ENCODE measurements around the gene PSMB10.

DNA sequence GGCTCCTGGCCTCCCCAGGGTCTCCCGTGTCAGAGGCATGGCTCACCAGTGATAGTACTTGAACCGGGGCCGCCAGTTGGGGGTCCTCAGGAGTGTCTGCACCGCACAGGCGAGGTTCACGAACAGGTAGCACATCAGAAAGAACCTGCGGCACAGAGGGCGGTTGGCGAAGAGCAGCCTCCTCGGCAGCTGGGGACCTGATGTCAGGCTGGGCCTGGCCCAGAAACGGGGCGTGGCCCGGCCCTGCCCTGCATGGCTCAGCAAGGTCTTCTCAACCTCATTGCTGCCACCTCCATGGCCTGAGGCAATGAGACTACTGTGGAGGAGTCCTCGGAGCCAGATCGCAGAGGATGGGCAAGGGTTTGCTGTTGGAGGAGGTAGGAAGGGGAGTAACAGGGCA is 11.4 kb upstream of the PSMB10 start:
- TF ChIP-seq, protein P1, sequence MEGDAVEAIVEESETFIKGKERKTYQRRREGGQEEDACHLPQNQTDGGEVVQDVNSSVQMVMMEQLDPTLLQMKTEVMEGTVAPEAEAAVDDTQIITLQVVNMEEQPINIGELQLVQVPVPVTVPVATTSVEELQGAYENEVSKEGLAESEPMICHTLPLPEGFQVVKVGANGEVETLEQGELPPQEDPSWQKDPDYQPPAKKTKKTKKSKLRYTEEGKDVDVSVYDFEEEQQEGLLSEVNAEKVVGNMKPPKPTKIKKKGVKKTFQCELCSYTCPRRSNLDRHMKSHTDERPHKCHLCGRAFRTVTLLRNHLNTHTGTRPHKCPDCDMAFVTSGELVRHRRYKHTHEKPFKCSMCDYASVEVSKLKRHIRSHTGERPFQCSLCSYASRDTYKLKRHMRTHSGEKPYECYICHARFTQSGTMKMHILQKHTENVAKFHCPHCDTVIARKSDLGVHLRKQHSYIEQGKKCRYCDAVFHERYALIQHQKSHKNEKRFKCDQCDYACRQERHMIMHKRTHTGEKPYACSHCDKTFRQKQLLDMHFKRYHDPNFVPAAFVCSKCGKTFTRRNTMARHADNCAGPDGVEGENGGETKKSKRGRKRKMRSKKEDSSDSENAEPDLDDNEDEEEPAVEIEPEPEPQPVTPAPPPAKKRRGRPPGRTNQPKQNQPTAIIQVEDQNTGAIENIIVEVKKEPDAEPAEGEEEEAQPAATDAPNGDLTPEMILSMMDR (IDR thresholded peaks at IDR 0.05), result no peak
- TF ChIP-seq POLR2A (IDR thresholded peaks at IDR 0.05), result no peak

Data from body of pancreas (tissue), 4 donors.